ENCODE data around the gene RASGRF1. TPM values are rescaled to one million over a fixed set of nuclear protein-coding genes. Genes with fewer than 3 reads are reported as not detected.

RASGRF1 gene
- total RNA-seq, 1 donor from 2014 or later: 0.48 TPM

GRCh38 chr15:79122391-79122790 is 31.8 kb upstream of the RASGRF1 start:
- no peak for DNase-seq (ENCODE audit: extremely low spot score, unreplicated experiment)
- TF ChIP-seq, protein P1, sequence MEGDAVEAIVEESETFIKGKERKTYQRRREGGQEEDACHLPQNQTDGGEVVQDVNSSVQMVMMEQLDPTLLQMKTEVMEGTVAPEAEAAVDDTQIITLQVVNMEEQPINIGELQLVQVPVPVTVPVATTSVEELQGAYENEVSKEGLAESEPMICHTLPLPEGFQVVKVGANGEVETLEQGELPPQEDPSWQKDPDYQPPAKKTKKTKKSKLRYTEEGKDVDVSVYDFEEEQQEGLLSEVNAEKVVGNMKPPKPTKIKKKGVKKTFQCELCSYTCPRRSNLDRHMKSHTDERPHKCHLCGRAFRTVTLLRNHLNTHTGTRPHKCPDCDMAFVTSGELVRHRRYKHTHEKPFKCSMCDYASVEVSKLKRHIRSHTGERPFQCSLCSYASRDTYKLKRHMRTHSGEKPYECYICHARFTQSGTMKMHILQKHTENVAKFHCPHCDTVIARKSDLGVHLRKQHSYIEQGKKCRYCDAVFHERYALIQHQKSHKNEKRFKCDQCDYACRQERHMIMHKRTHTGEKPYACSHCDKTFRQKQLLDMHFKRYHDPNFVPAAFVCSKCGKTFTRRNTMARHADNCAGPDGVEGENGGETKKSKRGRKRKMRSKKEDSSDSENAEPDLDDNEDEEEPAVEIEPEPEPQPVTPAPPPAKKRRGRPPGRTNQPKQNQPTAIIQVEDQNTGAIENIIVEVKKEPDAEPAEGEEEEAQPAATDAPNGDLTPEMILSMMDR (IDR thresholded peaks at IDR 0.05): no peak
- Mint-ChIP-seq H3K9me3 (ENCODE audit: unreplicated experiment) (no peaks in the 10 kb centered on the region), H3K4me3 (ENCODE audit: unreplicated experiment) (no peak overlapping the region), H3K36me3 (ENCODE audit: unreplicated experiment) (no peaks in the 10 kb centered on the region), H3K27ac (ENCODE audit: unreplicated experiment) (no peak overlapping the region), H3K4me1 (ENCODE audit: unreplicated experiment) (no peaks in the 10 kb centered on the region), H3K27me3 (ENCODE audit: unreplicated experiment) (peaks cover 26% of the 10 kb centered on the region)

- no peak overlapping the region for H3K4me3 Mint-ChIP-seq (ENCODE audit: unreplicated experiment)
- TF ChIP-seq, protein P1 (IDR thresholded peaks at IDR 0.05): no peak
- H3K36me3 Mint-ChIP-seq (ENCODE audit: unreplicated experiment): no peaks in the 10 kb centered on the region
- H3K27me3 Mint-ChIP-seq (ENCODE audit: unreplicated experiment): peaks cover 33% of the 10 kb centered on the region
- no peaks in the 10 kb centered on the region for H3K9me3 Mint-ChIP-seq (ENCODE audit: unreplicated experiment)
- H3K27ac Mint-ChIP-seq (ENCODE audit: unreplicated experiment): no peak overlapping the region
- no peaks in the 10 kb centered on the region for H3K4me1 Mint-ChIP-seq (ENCODE audit: unreplicated experiment)
- DNase-seq (ENCODE audit: extremely low spot score, unreplicated experiment): no peak
Measured at GRCh38 chr15:79121571-79121970, 31.0 kb upstream of the RASGRF1 start.

DNA sequence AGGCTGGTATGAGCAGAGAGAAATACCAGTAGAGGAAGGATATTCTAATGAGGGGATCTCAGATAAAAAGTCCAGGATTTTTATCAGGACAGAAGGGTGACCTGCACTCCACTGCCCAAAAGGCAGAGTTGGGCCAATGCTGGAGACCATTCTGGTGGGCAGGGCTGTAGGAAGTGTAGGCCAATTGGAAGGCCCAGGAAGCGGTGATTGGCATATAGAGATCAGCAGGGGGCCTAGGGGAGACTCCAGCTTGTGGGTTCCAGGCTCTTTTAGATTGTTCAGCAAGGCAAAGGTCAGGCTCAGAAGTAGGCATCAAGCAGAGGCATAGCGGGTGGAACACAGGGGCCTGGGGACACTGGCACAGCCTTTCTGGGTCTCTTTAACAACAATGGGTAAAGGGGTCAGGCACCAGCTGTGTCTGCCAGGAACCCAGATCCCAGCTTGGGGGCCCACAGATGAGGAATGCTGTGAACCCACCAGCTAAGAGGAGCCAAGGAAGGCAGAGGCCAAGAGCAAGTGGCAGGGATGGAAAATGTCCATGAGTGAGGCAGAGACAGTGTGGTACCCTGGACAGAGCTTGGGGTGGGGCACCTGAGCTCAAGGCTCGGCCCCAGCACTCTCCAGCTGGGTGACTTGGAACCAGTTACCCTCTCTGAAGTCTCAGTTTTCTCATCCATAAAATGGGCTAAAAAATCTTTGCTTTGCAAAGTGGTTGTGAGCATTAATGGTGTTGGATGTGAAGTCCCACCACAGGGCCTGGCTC is 27.0 kb upstream of the RASGRF1 start:
- no peaks in the 10 kb centered on the region for H3K36me3 Mint-ChIP-seq (ENCODE audit: unreplicated experiment)
- no peak overlapping the region for H3K27ac Mint-ChIP-seq (ENCODE audit: unreplicated experiment)
- TF ChIP-seq, protein P1 (IDR thresholded peaks at IDR 0.05): no peak
- DNase-seq (ENCODE audit: extremely low spot score, unreplicated experiment): peak; percentile 57
- no peaks in the 10 kb centered on the region for H3K4me1 Mint-ChIP-seq (ENCODE audit: unreplicated experiment)
- H3K9me3 Mint-ChIP-seq (ENCODE audit: unreplicated experiment): no peaks in the 10 kb centered on the region
- peaks cover 36% of the 10 kb centered on the region for H3K27me3 Mint-ChIP-seq (ENCODE audit: unreplicated experiment)
- no peak overlapping the region for H3K4me3 Mint-ChIP-seq (ENCODE audit: unreplicated experiment)

- Mint-ChIP-seq H3K4me1 (ENCODE audit: unreplicated experiment) (no peaks in the 10 kb centered on the region), H3K27ac (ENCODE audit: unreplicated experiment) (no peak overlapping the region), H3K9me3 (ENCODE audit: unreplicated experiment) (no peaks in the 10 kb centered on the region), H3K4me3 (ENCODE audit: unreplicated experiment) (no peak overlapping the region), H3K36me3 (ENCODE audit: unreplicated experiment) (no peaks in the 10 kb centered on the region), H3K27me3 (ENCODE audit: unreplicated experiment) (peaks cover 43% of the 10 kb centered on the region)
- DNase-seq (ENCODE audit: extremely low spot score, unreplicated experiment): no peak
- TF ChIP-seq, protein P1 (IDR thresholded peaks at IDR 0.05): no peak
Measured at GRCh38 chr15:79116771-79117170, 26.2 kb upstream of the RASGRF1 start.

GRCh38 chr15:79115986-79116665 is 25.5 kb upstream of the RASGRF1 start:
- Mint-ChIP-seq H3K9me3 (ENCODE audit: unreplicated experiment) (no peaks in the 10 kb centered on the region), H3K4me3 (ENCODE audit: unreplicated experiment) (no peak overlapping the region), H3K27ac (ENCODE audit: unreplicated experiment) (no peak overlapping the region), H3K27me3 (ENCODE audit: unreplicated experiment) (peaks cover 43% of the 10 kb centered on the region), H3K4me1 (ENCODE audit: unreplicated experiment) (no peaks in the 10 kb centered on the region), H3K36me3 (ENCODE audit: unreplicated experiment) (no peaks in the 10 kb centered on the region)
- TF ChIP-seq, protein P1 (IDR thresholded peaks at IDR 0.05): no peak
- peak; percentile 71 for DNase-seq (ENCODE audit: extremely low spot score, unreplicated experiment)
